NCI-H2081 (cell line): ENCODE measurements around the gene ABCB6.

ENCODE experiments used
- DNase-seq, 2 experiments: peaks; one replicate each; lab custom pipeline; 2025; lab: John Stamatoyannopoulos, UW

ABCB6 gene

GRCh38 chr2:219184121-219184520, 34.6 kb downstream of the ABCB6 start:
- no peak for DNase-seq

- DNase-seq: no peak
These were observed 35.5 kb downstream of the ABCB6 start for GRCh38 chr2:219183151-219183772.

GRCh38 chr2:219182331-219183150, 36.2 kb downstream of the ABCB6 start:
- DNase-seq: no peak

- no peak for DNase-seq
These were observed 37.2 kb downstream of the ABCB6 start for GRCh38 chr2:219181531-219181930.

GRCh38 chr2:219180961-219181360, 37.8 kb downstream of the ABCB6 start:
- DNase-seq: no peak

- DNase-seq: no peak
These were observed 38.9 kb downstream of the ABCB6 start for GRCh38 chr2:219179601-219180465.

- peak in 1 of 2 experiments; percentile 35 for DNase-seq
These were observed 40.2 kb downstream of the ABCB6 start for GRCh38 chr2:219178377-219179175.

GRCh38 chr2:219177552-219178376, 41.0 kb downstream of the ABCB6 start, which contains the start of gene RETREG2:
RETREG2 (plus strand) TSS chr2:219178275; CDS start chr2:219178353, 78 bp downstream.
- peak; percentile 78 to 85 for DNase-seq

- peak; percentile 84 to 88 for DNase-seq
These were observed 41.8 kb downstream of the ABCB6 start, which contains the start of gene CNPPD1 for GRCh38 chr2:219176818-219177551. CNPPD1 (minus strand) TSS chr2:219176925; CDS start chr2:219176828, 97 bp downstream.

GRCh38 chr2:219175928-219176817, 42.6 kb downstream of the ABCB6 start:
- DNase-seq: no peak

- no peak for DNase-seq
These were observed 43.3 kb downstream of the ABCB6 start for GRCh38 chr2:219175486-219175885.

GRCh38 chr2:219174801-219175200, 44.0 kb downstream of the ABCB6 start:
- DNase-seq: no peak

- no peak for DNase-seq
These were observed 44.6 kb downstream of the ABCB6 start for GRCh38 chr2:219174146-219174545.

GRCh38 chr2:219173176-219173575, 45.6 kb downstream of the ABCB6 start:
- no peak for DNase-seq

GRCh38 chr2:219172231-219173154, 46.3 kb downstream of the ABCB6 start:
- no peak for DNase-seq

- peak; percentile 29 to 45 for DNase-seq
These were observed 47.5 kb downstream of the ABCB6 start for GRCh38 chr2:219171231-219171651.

- no peak for DNase-seq
These were observed 48.7 kb downstream of the ABCB6 start, which contains the start of gene SLC23A3 for GRCh38 chr2:219169930-219170654. SLC23A3 (minus strand) TSS chr2:219170029; CDS start chr2:219169984, 45 bp downstream.
